Muscle layer of colon (tissue), 2 donors: Measurements from ENCODE around the gene MYO10.

Experiments
- H3K27ac ChIP-seq: one replicate; pipeline ENCODE4 v1.7.0; 2013; ENCODE audit warnings: low read depth, mild to moderate bottlenecking, low read length, moderate library complexity
- H3K27me3 ChIP-seq, 2 donors: one replicate each; pipeline ENCODE4 v1.7.0; 2013; ENCODE audit warnings: low read length in 2 of 2, mild to moderate bottlenecking in 2 of 2; ENCODE audit not compliant: insufficient read depth in 2 of 2, control insufficient read depth in 1 of 2
- H3K36me3 ChIP-seq: one replicate; pipeline ENCODE4 v1.7.0; 2013; ENCODE audit warnings: mild to moderate bottlenecking, low read length; ENCODE audit not compliant: insufficient read depth
- H3K4me1 ChIP-seq: one replicate; pipeline ENCODE4 v1.7.0; 2013; ENCODE audit warnings: mild to moderate bottlenecking, low read length; ENCODE audit not compliant: insufficient read depth
- H3K4me3 ChIP-seq, 2 donors: one replicate each; pipeline ENCODE4 v1.7.0; 2013; ENCODE audit warnings: low read length in 2 of 2, low read depth in 1 of 2, mild to moderate bottlenecking in 1 of 2, moderate library complexity in 1 of 2
- H3K9ac ChIP-seq: one replicate; pipeline ENCODE4 v1.7.0; 2013; ENCODE audit warnings: low read length
- H3K9me3 ChIP-seq: one replicate; pipeline ENCODE4 v1.7.0; 2013; ENCODE audit warnings: mild to moderate bottlenecking, low read length
- donor health status: abdominal sarcoma.
- donor health status: Adenocarcinoma of cecum.

The MYO10 gene

GRCh38 chr5:16612007-16612406, 324.1 kb downstream of the MYO10 start:
- peaks cover 7% of the 10 kb centered on the region for H3K4me1 ChIP-seq
- H3K9me3 ChIP-seq = no peaks in the 10 kb centered on the region

More at GRCh38 chr5:16612007-16612406, 324.1 kb downstream of the MYO10 start:
- no peak overlapping the region for H3K4me3 ChIP-seq
- no peak overlapping the region for H3K27ac ChIP-seq
- no peak overlapping the region for H3K9ac ChIP-seq
- no peaks in the 10 kb centered on the region for H3K27me3 ChIP-seq
- H3K36me3 ChIP-seq = no peaks in the 10 kb centered on the region
